Hematopoietic multipotent progenitor cell treated with erythropoietin and hydrocortisone succinate and interleukin-3 and kit ligand, for 6 days (in vitro differentiated cells): ENCODE results near the gene C6orf89.

Source experiments
- DNase-seq: peaks from one replicate; pipeline ENCODE4 v3.0.0-alpha.2; 2015

C6orf89 gene

DNA sequence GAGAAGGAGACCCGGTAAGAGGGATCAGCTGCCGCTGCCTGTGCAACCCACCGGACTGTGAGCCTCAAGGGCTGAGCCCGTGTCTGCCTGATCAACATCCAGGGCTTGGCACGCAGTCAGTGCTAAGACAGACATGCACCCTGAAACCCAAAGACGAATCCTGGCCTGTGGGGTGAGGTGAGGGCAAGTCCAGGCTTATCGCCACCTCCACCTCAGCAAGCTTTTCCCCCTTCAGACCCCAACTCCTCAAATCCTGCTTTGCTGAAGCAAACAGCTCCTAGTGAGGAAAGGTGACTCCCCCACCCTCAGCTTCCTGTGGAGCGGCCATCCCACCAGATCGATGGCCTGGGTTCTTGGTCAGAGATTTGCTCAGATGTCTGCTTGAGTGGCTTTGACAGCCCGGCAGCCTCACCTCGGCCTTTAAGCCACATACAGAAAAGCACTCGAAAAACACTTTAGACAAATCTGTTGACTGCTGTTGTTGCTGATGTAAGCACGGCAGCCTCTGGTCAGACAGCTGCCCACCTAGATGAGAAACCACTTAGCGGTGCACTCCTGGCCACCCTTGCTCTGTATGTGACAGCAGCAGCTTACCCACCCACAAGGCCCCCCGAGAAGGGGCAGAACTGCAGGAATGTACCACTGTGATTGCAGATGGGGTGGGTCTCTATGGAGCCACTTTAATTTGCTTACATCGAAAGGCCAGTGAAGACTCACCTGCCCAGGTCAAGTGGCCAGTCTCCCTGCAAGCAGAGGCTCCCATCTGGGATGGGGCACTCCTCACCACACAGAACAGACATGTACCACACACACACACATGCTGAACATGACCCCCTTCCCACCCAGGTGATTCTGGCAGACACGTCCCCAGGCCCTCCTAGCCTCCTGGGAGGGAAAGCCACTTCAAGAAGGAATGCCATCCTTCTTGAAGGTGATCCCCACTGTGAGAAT is 85.4 kb downstream of the C6orf89 start:
- no peak for DNase-seq

DNA sequence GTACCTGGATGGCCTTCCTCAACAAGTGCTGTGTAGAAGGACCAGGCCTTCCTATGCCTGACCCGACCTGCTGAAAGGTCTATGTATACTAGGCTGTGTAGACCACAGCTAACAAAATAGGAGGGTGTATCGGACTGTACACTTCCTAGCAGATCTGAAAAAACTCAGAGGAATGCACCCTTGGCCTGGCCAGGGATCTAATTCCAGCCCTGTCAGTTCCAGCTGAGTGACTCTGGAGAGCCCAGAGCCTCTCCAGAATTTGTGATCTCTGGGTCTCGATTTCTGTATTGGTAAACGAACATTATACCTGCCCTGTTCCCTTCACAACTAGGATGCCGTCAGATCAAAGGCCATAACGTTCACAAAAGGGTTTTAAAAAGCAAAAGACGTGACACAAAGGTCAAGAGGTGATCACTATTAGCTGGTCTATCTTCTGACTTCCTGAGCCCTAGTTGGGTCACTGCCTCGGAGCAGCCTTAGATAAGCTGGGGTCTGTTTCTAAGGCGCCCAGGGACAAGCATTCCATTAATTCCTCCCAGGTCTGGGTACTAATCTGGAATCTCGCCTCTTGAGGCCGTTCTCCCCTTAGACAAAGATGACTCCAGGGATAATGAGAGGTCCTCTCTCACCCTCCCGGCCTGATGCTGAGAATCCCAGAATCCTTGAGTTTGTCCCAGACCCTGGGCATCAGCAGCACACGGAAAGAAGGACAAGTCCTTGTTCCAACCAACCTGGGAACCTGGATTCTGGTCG is 86.3 kb downstream of the C6orf89 start:
- no peak for DNase-seq

DNA sequence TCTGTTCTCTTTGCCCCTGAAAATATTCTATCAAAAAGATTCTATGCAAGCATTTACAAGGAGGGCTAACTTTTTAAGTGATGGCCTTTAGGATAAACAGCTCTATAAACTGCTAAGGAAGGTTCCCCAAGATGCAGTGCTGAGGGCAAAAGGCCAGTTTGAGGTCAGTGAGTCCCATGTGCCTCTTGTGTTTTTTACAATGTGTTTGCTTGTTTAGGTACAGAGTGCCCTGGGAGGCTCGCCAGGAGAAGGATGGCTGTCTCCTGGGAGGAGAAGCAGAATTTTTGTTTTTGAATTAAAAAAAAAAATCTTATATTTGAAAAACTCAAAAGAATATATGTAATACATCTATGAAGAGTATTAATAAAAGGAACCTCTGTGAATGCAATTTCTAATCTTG is 87.4 kb downstream of the C6orf89 start:
- no peak for DNase-seq

DNA sequence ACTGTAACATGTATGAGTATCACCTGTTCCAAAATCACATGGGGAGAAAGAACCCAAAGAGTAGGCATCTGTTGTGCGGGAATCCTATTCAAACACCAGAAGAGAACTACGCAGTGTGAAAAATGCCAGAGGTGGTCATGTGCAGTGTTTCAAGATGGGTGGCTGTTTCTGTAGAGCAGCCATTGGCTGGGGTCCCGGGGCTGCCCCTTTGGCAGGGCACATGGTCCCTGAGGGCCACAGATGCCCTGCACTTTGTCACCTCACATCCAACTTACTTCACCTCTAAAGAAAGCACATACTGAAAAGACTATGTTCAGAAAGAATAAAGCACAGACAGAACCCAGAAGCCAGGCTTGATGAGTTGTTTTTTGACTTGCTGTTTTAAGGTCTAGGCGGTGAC is 87.9 kb downstream of the C6orf89 start:
- no peak for DNase-seq

DNA sequence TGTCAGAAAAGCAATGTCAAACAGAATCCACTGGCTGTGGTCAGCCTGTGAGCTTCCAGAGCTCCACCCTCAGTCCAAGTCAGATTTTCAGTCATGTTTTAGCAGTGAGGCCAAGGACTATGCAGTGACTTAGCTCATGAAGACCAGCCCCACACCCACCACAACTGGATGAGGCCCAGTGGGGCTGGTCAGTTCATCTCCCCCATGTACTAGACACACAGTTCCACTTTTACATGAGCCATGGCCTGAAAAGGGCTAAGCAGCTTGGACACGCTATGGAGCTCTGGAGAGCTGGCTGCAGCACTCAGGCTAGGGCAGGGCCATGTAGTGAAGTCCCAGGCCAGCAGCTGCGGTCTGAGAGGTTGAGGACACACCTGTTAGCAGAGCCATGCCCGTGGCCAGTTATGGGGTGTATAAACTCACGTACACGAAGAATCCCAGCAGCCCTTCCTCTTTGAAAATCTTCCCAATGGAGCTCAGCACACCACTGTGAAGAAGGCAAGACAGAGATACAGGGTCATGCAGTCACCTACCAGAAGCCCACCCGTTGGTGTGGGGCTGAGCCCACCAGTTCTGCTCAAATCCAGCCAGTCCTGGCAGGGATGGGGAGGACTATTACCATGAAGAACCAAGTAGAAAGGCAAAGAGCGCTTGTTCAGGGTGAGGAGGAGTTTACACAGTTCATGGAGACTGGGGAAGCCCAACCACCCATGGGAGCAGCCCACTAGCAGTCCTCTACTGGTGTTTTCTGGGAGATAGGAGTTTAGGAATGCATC is 89.7 kb downstream of the C6orf89 start:
- DNase-seq, result no peak

DNA sequence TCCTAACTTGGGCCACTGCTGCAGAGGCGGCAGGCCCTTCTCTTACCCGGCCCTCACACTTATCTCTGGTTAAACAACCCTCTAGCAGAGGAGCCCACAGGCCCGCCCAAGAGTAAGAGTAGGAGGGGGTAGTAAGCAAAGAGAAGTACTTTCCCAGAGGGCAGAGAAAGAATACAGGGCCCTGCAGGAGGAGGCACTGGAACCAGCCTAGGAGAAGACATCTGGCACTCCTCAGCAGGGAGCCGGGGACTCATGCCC is 90.2 kb downstream of the C6orf89 start:
- peak; percentile 86 for DNase-seq

DNA sequence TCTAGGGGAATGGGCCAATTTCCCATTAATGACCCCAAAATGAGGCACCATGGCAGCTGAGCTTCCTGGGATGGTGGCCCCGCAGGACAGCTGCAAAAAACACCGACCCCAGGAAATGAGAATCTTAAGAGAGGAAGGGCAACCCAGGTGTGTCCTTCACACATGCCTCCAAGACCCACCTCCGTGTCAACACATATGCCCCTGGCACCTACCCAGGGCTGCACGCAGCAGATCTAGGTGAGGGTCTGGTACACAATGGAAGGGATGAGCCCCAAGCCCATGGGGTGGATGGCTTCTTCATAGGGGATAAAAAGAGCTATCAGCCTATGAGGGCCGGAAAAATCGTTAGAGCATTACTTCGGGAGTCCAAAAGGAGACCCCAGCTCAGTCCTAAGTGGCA is 90.8 kb downstream of the C6orf89 start:
- DNase-seq, result no peak

DNA sequence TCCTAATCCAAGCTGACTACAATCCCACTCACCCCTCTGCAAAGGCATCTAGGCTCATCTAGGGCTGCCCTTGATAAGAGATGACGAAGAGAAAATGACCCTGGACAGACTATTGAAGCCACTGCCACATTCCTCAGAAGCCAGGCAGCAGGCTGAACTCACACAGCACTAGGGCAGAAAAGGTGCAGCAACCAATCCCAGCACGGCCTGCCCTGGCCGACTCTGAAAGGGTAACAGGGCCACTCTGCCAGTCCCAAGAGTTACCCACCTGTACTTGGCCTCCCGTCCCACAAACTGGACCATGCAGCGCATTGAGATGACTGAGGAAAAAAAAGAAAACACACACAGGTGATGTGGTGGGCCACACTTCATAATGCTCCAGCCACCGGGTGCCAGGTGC is 91.2 kb downstream of the C6orf89 start:
- no peak for DNase-seq

DNA sequence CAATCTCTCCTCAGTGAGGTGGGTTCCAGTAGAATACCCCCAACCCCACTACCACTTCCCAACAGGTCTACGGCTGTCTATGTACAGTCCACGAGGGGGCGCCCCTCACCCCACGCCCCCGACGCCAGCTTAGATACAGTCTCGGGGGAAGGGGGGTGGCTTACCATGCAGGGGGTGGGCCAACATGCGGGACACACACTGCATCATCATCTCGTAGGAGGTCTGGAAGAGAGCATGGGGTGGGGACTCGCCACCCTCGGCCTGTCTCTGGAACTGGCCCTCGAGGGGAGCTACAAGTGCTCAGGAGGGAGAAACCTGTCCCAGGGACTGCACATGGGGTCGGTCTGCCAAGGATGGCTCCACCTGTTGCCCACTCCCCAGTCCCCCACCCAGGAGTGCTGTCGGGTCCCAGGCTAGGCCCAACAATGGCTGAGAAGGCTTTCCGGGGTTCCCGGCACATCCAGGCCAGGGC is 91.8 kb downstream of the C6orf89 start:
- no peak for DNase-seq
